ENCODE results near the gene UQCR10. TPM values are rescaled to one million over a fixed set of nuclear protein-coding genes. Genes with fewer than 3 reads are reported as not detected.
A peak's percentile ranks its signal among the peaks of the same experiment; 100 is the strongest.

UQCR10 gene
- total and polyA plus RNA-seq, 7 experiments from 2014 or later: 30.9 to 310 (median 54.3) TPM

GRCh38 chr22:29790061-29790460 is 22.9 kb downstream of the UQCR10 start:
- Mint-ChIP-seq H3K36me3 (peaks cover 8 to 51% (median 14%) of the 10 kb centered on the region in 5 donors), H3K4me3 (no peak overlapping the region), H3K4me1 (no peaks in the 10 kb centered on the region), H3K27me3 (no peaks in the 10 kb centered on the region), H3K9me3 (no peaks in the 10 kb centered on the region), H3K27ac (no peak overlapping the region)
- POLR2A ChIA-PET: no interaction called here
- Histone ChIP-seq H3K9me3 (ENCODE audit: control insufficient read depth in 2 of 3, low read length in 3 of 3) (no peaks in the 10 kb centered on the region), H3K36me3 (ENCODE audit: control insufficient read depth in 2 of 3, insufficient read depth in 3 of 3, low read length in 3 of 3) (peaks cover 0 to 80% (median 8%) of the 10 kb centered on the region in 3 experiments), H3K27ac (ENCODE audit: low read depth, low read length) (no peak overlapping the region), H3K4me1 (ENCODE audit: control insufficient read depth in 2 of 2, insufficient read depth in 2 of 2, low read length in 2 of 2) (no peaks in the 10 kb centered on the region), H3K27me3 (ENCODE audit: control insufficient read depth in 2 of 2, insufficient read depth in 2 of 2, low read length in 2 of 2) (no peaks in the 10 kb centered on the region), H3K4me3 (ENCODE audit: low read length) (no peak overlapping the region)
- intact Hi-C loops (cut with micrococcal nuclease): no loop called here
- ATAC-seq (no peak), DNase-seq (no peak)
- CTCF ChIA-PET: no interaction called here

GRCh38 chr22:29793396-29793795 is 26.2 kb downstream of the UQCR10 start:
- H3K27ac ChIP-seq (ENCODE audit: low read depth, low read length): no peak overlapping the region
- Mint-ChIP-seq H3K9me3 (no peaks in the 10 kb centered on the region), H3K27me3 (no peaks in the 10 kb centered on the region), H3K27ac (no peak overlapping the region), H3K4me3 (no peak overlapping the region), H3K4me1 (peaks cover 0 to 7% (median 0%) of the 10 kb centered on the region in 7 donors), H3K36me3 (peaks cover 10 to 45% (median 15%) of the 10 kb centered on the region in 5 donors)
- ChIA-PET POLR2A (no interaction called here), CTCF (no interaction called here)
- DNase-seq (no peak), ATAC-seq (no peak)
- H3K27me3 ChIP-seq (ENCODE audit: control insufficient read depth in 2 of 2, insufficient read depth in 2 of 2, low read length in 2 of 2): no peaks in the 10 kb centered on the region
- intact Hi-C loops (cut with micrococcal nuclease): no loop called here
- peaks cover 0 to 96% (median 8%) of the 10 kb centered on the region in 3 experiments for H3K36me3 ChIP-seq (ENCODE audit: control insufficient read depth in 2 of 3, insufficient read depth in 3 of 3, low read length in 3 of 3)
- no peaks in the 10 kb centered on the region for H3K4me1 ChIP-seq (ENCODE audit: control insufficient read depth in 2 of 2, insufficient read depth in 2 of 2, low read length in 2 of 2)
- no peak overlapping the region for H3K4me3 ChIP-seq (ENCODE audit: low read length)
- H3K9me3 ChIP-seq (ENCODE audit: control insufficient read depth in 2 of 3, low read length in 3 of 3): no peaks in the 10 kb centered on the region

GRCh38 chr22:29795663-29796062 is 28.5 kb downstream of the UQCR10 start:
- no peaks in the 10 kb centered on the region for H3K9me3 ChIP-seq (ENCODE audit: control insufficient read depth in 2 of 3, low read length in 3 of 3)
- Mint-ChIP-seq H3K27ac (peak overlapping the region in 1 of 9 donors; percentile 21), H3K36me3 (peaks cover 9 to 49% (median 14%) of the 10 kb centered on the region in 5 donors), H3K9me3 (no peaks in the 10 kb centered on the region), H3K4me3 (no peak overlapping the region), H3K4me1 (peaks cover 0 to 13% (median 0%) of the 10 kb centered on the region in 7 donors), H3K27me3 (no peaks in the 10 kb centered on the region)
- no peak for ATAC-seq
- H3K27me3 ChIP-seq (ENCODE audit: control insufficient read depth in 2 of 2, insufficient read depth in 2 of 2, low read length in 2 of 2): no peaks in the 10 kb centered on the region
- no peak for DNase-seq
- H3K4me3 ChIP-seq (ENCODE audit: low read length): no peak overlapping the region
- CTCF ChIA-PET: no interaction called here
- intact Hi-C loops (cut with micrococcal nuclease): no loop called here
- H3K27ac ChIP-seq (ENCODE audit: low read depth, low read length): no peak overlapping the region
- no peaks in the 10 kb centered on the region for H3K4me1 ChIP-seq (ENCODE audit: control insufficient read depth in 2 of 2, insufficient read depth in 2 of 2, low read length in 2 of 2)
- POLR2A ChIA-PET: interaction anchor here (0.7 kb wide), 1 partner anchor 156 kb away, joined by 3 read pairs; no protein-coding TSS in a partner anchor
- H3K36me3 ChIP-seq (ENCODE audit: control insufficient read depth in 2 of 3, insufficient read depth in 3 of 3, low read length in 3 of 3): peaks cover 5 to 96% (median 19%) of the 10 kb centered on the region in 3 experiments

- Histone ChIP-seq H3K27ac (ENCODE audit: low read depth, low read length) (no peak overlapping the region), H3K9me3 (ENCODE audit: control insufficient read depth in 2 of 3, low read length in 3 of 3) (no peaks in the 10 kb centered on the region), H3K4me3 (ENCODE audit: low read length) (no peak overlapping the region), H3K4me1 (ENCODE audit: control insufficient read depth in 2 of 2, insufficient read depth in 2 of 2, low read length in 2 of 2) (no peaks in the 10 kb centered on the region), H3K27me3 (ENCODE audit: control insufficient read depth in 2 of 2, insufficient read depth in 2 of 2, low read length in 2 of 2) (no peaks in the 10 kb centered on the region), H3K36me3 (ENCODE audit: control insufficient read depth in 2 of 3, insufficient read depth in 3 of 3, low read length in 3 of 3) (peaks cover 5 to 94% (median 27%) of the 10 kb centered on the region in 3 experiments)
- H3K27me3 Mint-ChIP-seq: no peaks in the 10 kb centered on the region
- H3K4me1 Mint-ChIP-seq: peaks cover 0 to 13% (median 0%) of the 10 kb centered on the region in 7 donors
- ChIA-PET POLR2A (interaction anchor here (1.0 kb wide), 1 partner anchor 185 kb away, joined by 6 read pairs; no protein-coding TSS in a partner anchor), CTCF (no interaction called here)
- no peaks in the 10 kb centered on the region for H3K9me3 Mint-ChIP-seq
- DNase-seq: no peak
- H3K27ac Mint-ChIP-seq: no peak overlapping the region
- intact Hi-C loops (cut with micrococcal nuclease): no loop called here
- H3K4me3 Mint-ChIP-seq: no peak overlapping the region
- ATAC-seq: peak; percentile 53
- H3K36me3 Mint-ChIP-seq: peaks cover 14 to 56% (median 17%) of the 10 kb centered on the region in 5 donors
Measured at GRCh38 chr22:29797351-29797750, 30.2 kb downstream of the UQCR10 start.

- intact Hi-C loops (cut with micrococcal nuclease): no loop called here
- Histone ChIP-seq H3K27ac (ENCODE audit: low read depth, low read length) (no peak overlapping the region), H3K4me1 (ENCODE audit: control insufficient read depth in 2 of 2, insufficient read depth in 2 of 2, low read length in 2 of 2) (no peaks in the 10 kb centered on the region), H3K4me3 (ENCODE audit: low read length) (no peak overlapping the region), H3K36me3 (ENCODE audit: control insufficient read depth in 2 of 3, insufficient read depth in 3 of 3, low read length in 3 of 3) (peaks cover 5 to 89% (median 21%) of the 10 kb centered on the region in 3 experiments), H3K9me3 (ENCODE audit: control insufficient read depth in 2 of 3, low read length in 3 of 3) (no peaks in the 10 kb centered on the region), H3K27me3 (ENCODE audit: control insufficient read depth in 2 of 2, insufficient read depth in 2 of 2, low read length in 2 of 2) (no peaks in the 10 kb centered on the region)
- CTCF ChIA-PET: no interaction called here
- Mint-ChIP-seq H3K4me3 (no peak overlapping the region), H3K4me1 (peaks cover 0 to 13% (median 0%) of the 10 kb centered on the region in 7 donors), H3K27ac (peak overlapping the region in 6 of 9 donors; percentile 8 to 78 (median 58)), H3K27me3 (no peaks in the 10 kb centered on the region), H3K36me3 (peaks cover 14 to 50% (median 17%) of the 10 kb centered on the region in 5 donors), H3K9me3 (no peaks in the 10 kb centered on the region)
- DNase-seq: no peak
- no peak for ATAC-seq
- POLR2A ChIA-PET: no interaction called here
Measured at GRCh38 chr22:29798318-29798717, 31.1 kb downstream of the UQCR10 start.

- peaks cover 5 to 89% (median 24%) of the 10 kb centered on the region in 3 experiments for H3K36me3 ChIP-seq (ENCODE audit: control insufficient read depth in 2 of 3, insufficient read depth in 3 of 3, low read length in 3 of 3)
- no peaks in the 10 kb centered on the region for H3K27me3 Mint-ChIP-seq
- no peak for DNase-seq
- intact Hi-C loops (cut with micrococcal nuclease): no loop called here
- H3K9me3 Mint-ChIP-seq: no peaks in the 10 kb centered on the region
- peaks cover 14 to 52% (median 17%) of the 10 kb centered on the region in 5 donors for H3K36me3 Mint-ChIP-seq
- H3K27ac Mint-ChIP-seq: peak overlapping the region in 2 of 9 donors; percentile 61 to 78
- no peak overlapping the region for H3K4me3 Mint-ChIP-seq
- ChIA-PET CTCF (no interaction called here), POLR2A (no interaction called here)
- H3K4me1 Mint-ChIP-seq: peaks cover 0 to 13% (median 0%) of the 10 kb centered on the region in 7 donors
- no peaks in the 10 kb centered on the region for H3K4me1 ChIP-seq (ENCODE audit: control insufficient read depth in 2 of 2, insufficient read depth in 2 of 2, low read length in 2 of 2)
- no peak overlapping the region for H3K4me3 ChIP-seq (ENCODE audit: low read length)
- H3K27ac ChIP-seq (ENCODE audit: low read depth, low read length): no peak overlapping the region
- ATAC-seq: no peak
- H3K9me3 ChIP-seq (ENCODE audit: control insufficient read depth in 2 of 3, low read length in 3 of 3): no peaks in the 10 kb centered on the region
- no peaks in the 10 kb centered on the region for H3K27me3 ChIP-seq (ENCODE audit: control insufficient read depth in 2 of 2, insufficient read depth in 2 of 2, low read length in 2 of 2)
Measured at GRCh38 chr22:29798801-29799200, 31.6 kb downstream of the UQCR10 start.

GRCh38 chr22:29799217-29799680 is 32.1 kb downstream of the UQCR10 start:
- H3K27me3 Mint-ChIP-seq: no peaks in the 10 kb centered on the region
- no peaks in the 10 kb centered on the region for H3K9me3 Mint-ChIP-seq
- peaks cover 14 to 57% (median 17%) of the 10 kb centered on the region in 5 donors for H3K36me3 Mint-ChIP-seq
- peaks cover 0 to 13% (median 0%) of the 10 kb centered on the region in 7 donors for H3K4me1 Mint-ChIP-seq
- Histone ChIP-seq H3K36me3 (ENCODE audit: control insufficient read depth in 2 of 3, insufficient read depth in 3 of 3, low read length in 3 of 3) (peaks cover 5 to 91% (median 29%) of the 10 kb centered on the region in 3 experiments), H3K27me3 (ENCODE audit: control insufficient read depth in 2 of 2, insufficient read depth in 2 of 2, low read length in 2 of 2) (no peaks in the 10 kb centered on the region), H3K27ac (ENCODE audit: low read depth, low read length) (no peak overlapping the region), H3K4me1 (ENCODE audit: control insufficient read depth in 2 of 2, insufficient read depth in 2 of 2, low read length in 2 of 2) (no peaks in the 10 kb centered on the region), H3K9me3 (ENCODE audit: control insufficient read depth in 2 of 3, low read length in 3 of 3) (no peaks in the 10 kb centered on the region), H3K4me3 (ENCODE audit: low read length) (no peak overlapping the region)
- no peak overlapping the region for H3K4me3 Mint-ChIP-seq
- H3K27ac Mint-ChIP-seq: no peak overlapping the region
- CTCF ChIA-PET: no interaction called here
- DNase-seq (no peak), ATAC-seq (peak; percentile 86)
- intact Hi-C loops (cut with micrococcal nuclease): no loop called here
- POLR2A ChIA-PET: no interaction called here
